ENCODE measurements around the gene CUTC. TPM values are rescaled to one million over a fixed set of nuclear protein-coding genes. Genes with fewer than 3 reads are reported as not detected.

Gene CUTC
- total RNA-seq, 2 experiments from 2014 or later, result 37.4 to 38.1 TPM

GRCh38 chr10:99754670-99755069, 22.6 kb downstream of the CUTC start:
- H3K36me3 Mint-ChIP-seq (ENCODE audit: low read depth), result peaks cover 64% of the 10 kb centered on the region
- no peaks in the 10 kb centered on the region for H3K27me3 Mint-ChIP-seq
- H3K9me3 Mint-ChIP-seq, result no peaks in the 10 kb centered on the region
- H3K4me1 Mint-ChIP-seq (ENCODE audit: low read depth), result no peaks in the 10 kb centered on the region
- DNase-seq (no peak), ATAC-seq (no peak)
- ChIA-PET CTCF (no interaction called here), POLR2A (no interaction called here)
- TF ChIP-seq CTCF (IDR thresholded peaks at IDR 0.05), result no peak
- no peak overlapping the region for H3K27ac Mint-ChIP-seq
- intact Hi-C loops (cut with micrococcal nuclease), result no loop called here
- no peak overlapping the region for H3K4me3 Mint-ChIP-seq

- Mint-ChIP-seq H3K9me3 (no peaks in the 10 kb centered on the region), H3K27me3 (no peaks in the 10 kb centered on the region), H3K27ac (no peak overlapping the region), H3K4me1 (ENCODE audit: low read depth) (no peaks in the 10 kb centered on the region), H3K36me3 (ENCODE audit: low read depth) (peaks cover 69% of the 10 kb centered on the region), H3K4me3 (no peak overlapping the region)
- POLR2A ChIA-PET, result no interaction called here
- DNase-seq (no peak), ATAC-seq (no peak)
- no peak for TF ChIP-seq CTCF (IDR thresholded peaks at IDR 0.05)
- intact Hi-C loops (cut with micrococcal nuclease), result no loop called here
- CTCF ChIA-PET, result interaction anchor here (1.0 kb wide), 1 partner anchor 9 kb away, joined by 3 read pairs; no protein-coding TSS in a partner anchor
Observed at GRCh38 chr10:99756159-99756558, 24.1 kb downstream of the CUTC start.

GRCh38 chr10:99758211-99758891, 26.3 kb downstream of the CUTC start:
- no peaks in the 10 kb centered on the region for H3K4me1 Mint-ChIP-seq (ENCODE audit: low read depth)
- POLR2A ChIA-PET, result no interaction called here
- peaks cover 7% of the 10 kb centered on the region for H3K9me3 Mint-ChIP-seq
- DNase-seq (no peak), ATAC-seq (no peak)
- no peak overlapping the region for H3K4me3 Mint-ChIP-seq
- CTCF ChIA-PET, result interaction anchor here (0.9 kb wide), 1 partner anchor 10 kb away, joined by 3 read pairs; no protein-coding TSS in a partner anchor
- no peak for TF ChIP-seq CTCF (IDR thresholded peaks at IDR 0.05)
- peaks cover 76% of the 10 kb centered on the region for H3K36me3 Mint-ChIP-seq (ENCODE audit: low read depth)
- H3K27me3 Mint-ChIP-seq, result no peaks in the 10 kb centered on the region
- intact Hi-C loops (cut with micrococcal nuclease), result no loop called here
- H3K27ac Mint-ChIP-seq, result no peak overlapping the region

GRCh38 chr10:99760321-99760720, 28.3 kb downstream of the CUTC start:
- ATAC-seq (no peak), DNase-seq (no peak)
- Mint-ChIP-seq H3K4me1 (ENCODE audit: low read depth) (no peaks in the 10 kb centered on the region), H3K27me3 (no peaks in the 10 kb centered on the region), H3K36me3 (ENCODE audit: low read depth) (peaks cover 67% of the 10 kb centered on the region), H3K4me3 (no peak overlapping the region), H3K27ac (no peak overlapping the region), H3K9me3 (peaks cover 11% of the 10 kb centered on the region)
- POLR2A ChIA-PET, result no interaction called here
- TF ChIP-seq CTCF (IDR thresholded peaks at IDR 0.05), result no peak
- CTCF ChIA-PET, result no interaction called here
- intact Hi-C loops (cut with micrococcal nuclease), result no loop called here

GRCh38 chr10:99761365-99761764, 29.3 kb downstream of the CUTC start:
- ChIA-PET CTCF (no interaction called here), POLR2A (no interaction called here)
- DNase-seq (no peak), ATAC-seq (no peak)
- no peak for TF ChIP-seq CTCF (IDR thresholded peaks at IDR 0.05)
- no peak overlapping the region for H3K27ac Mint-ChIP-seq
- peaks cover 7% of the 10 kb centered on the region for H3K4me1 Mint-ChIP-seq (ENCODE audit: low read depth)
- no peak overlapping the region for H3K4me3 Mint-ChIP-seq
- H3K9me3 Mint-ChIP-seq, result peaks cover 11% of the 10 kb centered on the region
- peaks cover 57% of the 10 kb centered on the region for H3K36me3 Mint-ChIP-seq (ENCODE audit: low read depth)
- H3K27me3 Mint-ChIP-seq, result no peaks in the 10 kb centered on the region
- intact Hi-C loops (cut with micrococcal nuclease), result no loop called here

Measured in activated CD8-positive, alpha-beta T cell treated with anti-CD3 and anti-CD28 coated beads for 36 hours (primary cell).